Effector memory CD8-positive, alpha-beta T cell (primary cell): ENCODE results near the gene EDIL3.

ENCODE experiments used
- ATAC-seq: fragments of 150-1000 bp; cut with Tn5 transposase; replicated peaks from 2 replicates; pipeline ENCODE4 v1.10.0; 2021; ENCODE audit warnings: mild to moderate bottlenecking, moderate library complexity
- DNase-seq, 3 experiments: peaks; one replicate each; pipeline ENCODE4 v3.0.0; 2021
- H3K27ac Mint-ChIP-seq, 2 donors: one replicate each; pipeline ENCODE4 v1.8.0; 2022; ENCODE audit warnings: mild to moderate bottlenecking in 2 of 2, mixed read lengths in 2 of 2, moderate library complexity in 2 of 2
- H3K27me3 Mint-ChIP-seq, 2 donors: one replicate each; pipeline ENCODE4 v1.8.0; 2022; ENCODE audit warnings: mixed read lengths in 2 of 2
- H3K36me3 Mint-ChIP-seq: one replicate; pipeline ENCODE4 v1.8.0; 2022; ENCODE audit warnings: mild to moderate bottlenecking, moderate library complexity, mixed read lengths; ENCODE audit not compliant: insufficient read depth
- H3K4me1 Mint-ChIP-seq, 2 donors: one replicate each; pipeline ENCODE4 v1.8.0; 2022; ENCODE audit warnings: low read depth in 2 of 2, mixed read lengths in 2 of 2
- H3K4me3 Mint-ChIP-seq, 2 donors: one replicate each; pipeline ENCODE4 v1.8.0; 2022; ENCODE audit warnings: mild to moderate bottlenecking in 2 of 2, mixed read lengths in 2 of 2, moderate library complexity in 2 of 2
- H3K9me3 Mint-ChIP-seq, 2 donors: one replicate each; pipeline ENCODE4 v1.8.0; 2022; ENCODE audit warnings: mixed read lengths in 2 of 2

EDIL3 gene

DNA sequence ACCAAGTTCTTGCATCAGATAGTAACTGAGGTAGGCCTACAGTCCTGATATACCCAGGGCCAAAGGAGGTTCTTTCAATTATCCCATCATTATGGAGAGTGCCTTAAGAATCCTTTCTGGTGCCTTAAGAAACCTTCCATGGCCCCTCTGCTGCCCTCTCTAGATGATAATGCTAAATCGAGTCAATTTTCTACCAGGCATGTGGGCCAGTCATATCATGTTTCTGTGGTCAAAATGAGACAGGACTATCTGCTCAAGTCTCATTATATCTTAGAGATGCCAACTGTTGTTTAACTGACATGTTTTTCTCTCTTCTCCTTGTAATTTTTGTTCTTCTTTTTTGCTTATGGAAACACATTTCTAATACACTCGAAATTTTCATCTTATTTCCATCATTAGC is 127.6 kb downstream of the EDIL3 start:
- H3K27me3 Mint-ChIP-seq, result no peaks in the 10 kb centered on the region
- ATAC-seq (no peak), DNase-seq (no peak)
- H3K36me3 Mint-ChIP-seq, result no peaks in the 10 kb centered on the region
- H3K27ac Mint-ChIP-seq, result no peak overlapping the region
- H3K4me3 Mint-ChIP-seq, result no peak overlapping the region
- H3K9me3 Mint-ChIP-seq, result peaks cover 11 to 15% of the 10 kb centered on the region in 2 donors
- no peaks in the 10 kb centered on the region for H3K4me1 Mint-ChIP-seq

DNA sequence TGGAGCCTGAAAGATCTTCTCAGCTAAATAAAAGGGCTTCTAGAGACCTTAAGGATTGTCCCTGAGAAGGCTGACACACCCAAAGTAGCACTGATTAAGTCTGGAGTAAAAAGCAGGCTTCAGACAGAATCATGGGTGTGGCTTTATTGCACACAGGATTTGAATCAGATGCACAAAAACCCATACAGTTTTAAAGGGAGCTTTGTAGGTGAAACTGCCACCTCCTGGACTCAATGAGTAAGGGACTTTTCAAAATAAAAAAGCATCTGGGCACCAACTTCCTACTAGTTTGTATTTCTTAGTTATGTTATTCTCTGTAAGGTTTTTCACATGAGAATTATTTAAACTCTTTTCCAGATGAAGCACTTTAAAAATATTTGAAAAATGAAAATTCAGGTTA is 129.4 kb downstream of the EDIL3 start:
- no peak for DNase-seq
- peaks cover 11 to 15% of the 10 kb centered on the region in 2 donors for H3K9me3 Mint-ChIP-seq
- H3K36me3 Mint-ChIP-seq, result no peaks in the 10 kb centered on the region
- H3K4me1 Mint-ChIP-seq, result no peaks in the 10 kb centered on the region
- ATAC-seq, result no peak
- no peaks in the 10 kb centered on the region for H3K27me3 Mint-ChIP-seq
- H3K27ac Mint-ChIP-seq, result no peak overlapping the region
- no peak overlapping the region for H3K4me3 Mint-ChIP-seq

DNA sequence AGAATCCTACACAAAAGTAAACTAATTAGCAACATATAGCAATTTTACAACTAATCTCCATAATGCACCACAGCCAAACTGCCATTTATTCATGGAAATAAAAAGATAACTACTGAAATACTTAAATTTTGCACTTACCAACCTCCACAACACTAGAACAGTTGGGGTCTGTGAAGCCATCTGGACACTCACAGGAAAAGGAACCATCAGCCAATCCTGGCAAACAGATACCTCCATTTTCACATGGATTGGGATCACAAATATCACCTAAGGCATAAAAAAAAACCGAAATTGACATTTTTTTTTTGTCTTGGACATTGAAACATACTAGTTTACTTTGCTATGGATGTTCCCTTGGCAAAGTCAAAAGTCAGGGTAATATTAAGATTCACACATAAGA is 130.7 kb downstream of the EDIL3 start:
- Mint-ChIP-seq H3K9me3 (peaks cover 8 to 15% of the 10 kb centered on the region in 2 donors), H3K27me3 (no peaks in the 10 kb centered on the region), H3K27ac (no peak overlapping the region), H3K4me3 (no peak overlapping the region), H3K4me1 (no peaks in the 10 kb centered on the region), H3K36me3 (no peaks in the 10 kb centered on the region)
- ATAC-seq (no peak), DNase-seq (no peak)

DNA sequence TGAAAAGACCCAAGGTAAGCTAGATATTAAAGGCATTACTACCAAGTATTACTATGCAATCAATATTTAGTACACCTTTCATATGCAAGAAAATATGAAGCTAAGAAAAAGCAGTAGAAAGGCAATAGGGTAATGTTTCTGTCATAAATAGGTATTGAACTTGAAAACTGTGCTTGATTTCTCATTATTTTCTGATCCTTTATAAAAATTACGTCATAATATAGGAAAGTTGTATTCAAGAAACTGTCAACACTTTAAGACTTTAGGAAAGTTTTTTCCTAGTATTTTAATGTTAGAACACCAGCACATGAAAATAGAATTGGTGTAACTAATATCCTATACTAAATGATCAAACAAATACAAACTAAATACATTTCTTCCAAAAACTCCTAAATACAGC is 133.2 kb downstream of the EDIL3 start:
- Mint-ChIP-seq H3K9me3 (peaks cover 8 to 11% of the 10 kb centered on the region in 2 donors), H3K27ac (no peak overlapping the region), H3K36me3 (no peaks in the 10 kb centered on the region), H3K4me1 (no peaks in the 10 kb centered on the region), H3K4me3 (no peak overlapping the region), H3K27me3 (no peaks in the 10 kb centered on the region)
- DNase-seq, result no peak
- ATAC-seq, result no peak

DNA sequence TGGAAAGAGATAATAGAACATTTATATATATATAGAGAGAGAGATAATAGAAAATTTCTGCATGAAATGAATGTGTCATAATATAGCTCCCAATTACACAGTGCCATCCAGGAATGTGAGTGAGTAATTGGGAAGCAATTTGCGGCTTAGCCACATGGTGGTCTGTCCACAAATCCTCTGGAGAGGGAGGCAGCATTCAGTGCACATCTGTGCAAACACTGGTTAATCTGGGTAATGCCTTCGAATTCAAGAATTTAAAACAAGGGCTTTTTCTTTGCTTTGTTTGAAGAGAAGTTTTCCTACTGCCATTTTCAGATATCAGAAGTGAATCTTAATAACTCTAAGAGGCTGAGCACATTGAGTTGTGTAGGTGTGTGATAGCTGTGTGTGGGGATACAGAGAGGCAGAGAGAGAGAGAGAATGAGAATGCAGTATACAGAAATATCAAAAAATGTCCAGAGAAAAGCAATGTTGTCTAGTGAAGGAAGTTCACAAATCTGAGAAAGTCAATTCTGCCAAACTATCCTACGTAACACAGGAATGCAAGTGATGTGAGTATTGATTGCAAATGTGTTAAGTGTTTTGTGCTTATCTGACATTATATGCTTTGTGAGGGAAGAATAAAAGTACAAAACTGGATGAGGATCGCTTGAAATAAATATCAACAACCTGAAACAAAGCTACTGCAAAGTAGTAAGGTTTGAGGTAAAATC is 134.6 kb downstream of the EDIL3 start:
- DNase-seq (no peak), ATAC-seq (no peak)

DNA sequence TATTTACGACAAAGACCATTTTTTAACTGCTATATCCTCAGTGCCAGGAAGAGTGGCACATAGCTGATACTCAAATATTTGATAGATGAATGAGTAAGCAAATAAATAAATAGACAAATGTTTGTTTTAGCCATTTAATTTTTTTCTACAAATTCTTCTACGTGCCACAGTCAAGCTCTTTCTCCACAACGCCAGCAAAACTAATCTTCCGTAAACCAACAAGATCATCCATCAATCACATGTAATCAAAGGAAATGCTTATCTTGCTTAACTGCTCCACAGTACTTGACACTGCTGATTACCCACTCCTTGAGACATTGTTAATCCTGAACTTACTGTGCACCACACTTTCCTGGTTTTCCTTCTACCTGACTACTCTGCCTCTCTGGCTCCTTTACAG is 136.7 kb downstream of the EDIL3 start:
- no peak for DNase-seq
- Mint-ChIP-seq H3K27me3 (no peaks in the 10 kb centered on the region), H3K4me1 (no peaks in the 10 kb centered on the region), H3K27ac (no peak overlapping the region), H3K4me3 (no peak overlapping the region), H3K9me3 (peaks cover 5 to 8% of the 10 kb centered on the region in 2 donors), H3K36me3 (no peaks in the 10 kb centered on the region)
- ATAC-seq, result no peak

More for the DNA sequence above, 134.6 kb downstream of the EDIL3 start:
- Mint-ChIP-seq H3K9me3 (peaks cover 8 to 11% of the 10 kb centered on the region in 2 donors), H3K36me3 (no peaks in the 10 kb centered on the region), H3K27ac (no peak overlapping the region), H3K4me1 (no peaks in the 10 kb centered on the region), H3K27me3 (no peaks in the 10 kb centered on the region), H3K4me3 (no peak overlapping the region)

DNA sequence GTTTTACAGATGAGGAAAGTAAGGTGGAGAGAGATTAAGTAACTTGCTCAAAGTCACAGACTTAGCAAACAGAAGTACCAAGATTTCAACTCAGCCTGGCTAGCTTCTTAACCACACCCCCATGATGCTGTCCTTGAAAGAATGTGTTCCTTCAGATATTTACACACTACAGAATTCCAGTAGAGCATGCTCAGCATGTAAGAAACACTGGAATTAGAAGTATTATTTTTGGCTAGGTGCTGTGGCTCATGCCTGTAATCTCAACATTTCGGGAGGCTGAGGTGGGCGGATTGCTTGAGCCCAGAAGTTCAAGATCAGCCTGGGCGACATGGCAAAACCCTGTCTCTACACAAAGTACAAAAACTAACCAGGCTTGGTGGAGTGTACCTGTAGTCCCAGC is 142.4 kb downstream of the EDIL3 start:
- DNase-seq (no peak), ATAC-seq (no peak)
- Mint-ChIP-seq H3K27me3 (no peaks in the 10 kb centered on the region), H3K4me1 (no peaks in the 10 kb centered on the region), H3K4me3 (no peak overlapping the region), H3K36me3 (no peaks in the 10 kb centered on the region), H3K27ac (no peak overlapping the region), H3K9me3 (peaks cover 3 to 6% of the 10 kb centered on the region in 2 donors)

DNA sequence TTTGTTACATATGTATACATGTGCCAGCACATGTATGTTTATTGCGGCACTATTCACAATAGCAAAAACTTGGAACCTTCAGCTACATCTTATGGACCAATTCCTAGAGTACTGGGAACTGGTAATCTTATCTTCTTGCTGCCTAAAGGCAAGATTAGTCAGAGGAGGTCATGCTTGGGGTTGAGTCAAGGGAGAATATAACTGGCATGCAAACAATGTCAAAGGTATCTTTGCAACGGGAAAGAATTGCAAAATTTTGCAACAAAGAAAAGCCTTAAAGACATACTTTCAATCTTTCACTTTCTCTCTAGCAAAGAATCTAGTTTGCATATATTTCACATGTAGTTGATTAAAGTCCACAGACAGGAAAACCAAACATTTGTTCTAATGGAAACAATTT is 145.2 kb downstream of the EDIL3 start:
- no peaks in the 10 kb centered on the region for H3K27me3 Mint-ChIP-seq
- H3K4me1 Mint-ChIP-seq, result no peaks in the 10 kb centered on the region
- no peaks in the 10 kb centered on the region for H3K36me3 Mint-ChIP-seq
- H3K27ac Mint-ChIP-seq, result no peak overlapping the region
- H3K4me3 Mint-ChIP-seq, result no peak overlapping the region
- peaks cover 5 to 6% of the 10 kb centered on the region in 2 donors for H3K9me3 Mint-ChIP-seq
- ATAC-seq (no peak), DNase-seq (no peak)

DNA sequence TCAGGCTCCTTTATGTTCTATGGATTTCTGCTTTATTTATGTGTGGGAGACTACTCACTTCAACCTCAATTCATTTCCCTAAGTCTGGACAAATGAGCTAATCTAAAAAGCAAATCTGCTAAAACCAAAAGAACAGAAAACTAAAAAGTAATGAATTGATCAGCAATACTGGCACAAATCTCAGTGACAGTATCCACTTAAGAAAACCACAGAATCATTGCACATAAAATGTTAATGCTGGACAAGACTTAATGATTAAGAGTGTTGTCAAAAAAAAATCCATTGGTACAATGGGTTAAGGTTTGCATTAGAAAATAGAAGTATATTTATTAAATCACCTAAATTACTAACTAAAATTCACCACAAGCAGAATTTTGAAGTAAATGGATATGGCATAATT is 147.6 kb downstream of the EDIL3 start:
- Mint-ChIP-seq H3K27me3 (no peaks in the 10 kb centered on the region), H3K4me1 (no peaks in the 10 kb centered on the region), H3K4me3 (no peak overlapping the region), H3K9me3 (peaks cover 6 to 11% of the 10 kb centered on the region in 2 donors), H3K36me3 (no peaks in the 10 kb centered on the region), H3K27ac (no peak overlapping the region)
- ATAC-seq (no peak), DNase-seq (no peak)

DNA sequence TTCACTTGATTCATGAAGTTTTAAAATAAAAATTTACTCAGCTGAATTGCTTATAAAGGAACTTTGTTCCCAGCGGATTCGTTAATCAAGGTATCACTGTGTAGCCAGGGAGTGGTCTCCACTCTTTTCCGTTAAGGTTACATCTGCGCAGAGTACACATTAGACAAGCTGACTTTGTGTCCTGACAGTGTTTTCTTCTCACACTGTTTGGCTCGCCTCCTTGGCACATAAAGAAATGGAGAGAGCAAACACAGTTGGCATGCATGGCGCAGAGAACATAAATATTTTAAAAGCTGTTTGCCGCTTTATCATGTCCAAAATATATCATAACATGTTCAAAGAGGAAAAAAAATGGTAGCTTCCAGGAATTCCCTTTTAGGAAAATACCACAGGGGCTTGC is 153.2 kb downstream of the EDIL3 start:
- H3K4me3 Mint-ChIP-seq, result no peak overlapping the region
- peaks cover 0 to 13% of the 10 kb centered on the region in 2 donors for H3K9me3 Mint-ChIP-seq
- H3K27me3 Mint-ChIP-seq, result no peaks in the 10 kb centered on the region
- DNase-seq, result no peak
- no peak overlapping the region for H3K27ac Mint-ChIP-seq
- H3K4me1 Mint-ChIP-seq, result no peaks in the 10 kb centered on the region
- ATAC-seq, result no peak
- H3K36me3 Mint-ChIP-seq, result no peaks in the 10 kb centered on the region

DNA sequence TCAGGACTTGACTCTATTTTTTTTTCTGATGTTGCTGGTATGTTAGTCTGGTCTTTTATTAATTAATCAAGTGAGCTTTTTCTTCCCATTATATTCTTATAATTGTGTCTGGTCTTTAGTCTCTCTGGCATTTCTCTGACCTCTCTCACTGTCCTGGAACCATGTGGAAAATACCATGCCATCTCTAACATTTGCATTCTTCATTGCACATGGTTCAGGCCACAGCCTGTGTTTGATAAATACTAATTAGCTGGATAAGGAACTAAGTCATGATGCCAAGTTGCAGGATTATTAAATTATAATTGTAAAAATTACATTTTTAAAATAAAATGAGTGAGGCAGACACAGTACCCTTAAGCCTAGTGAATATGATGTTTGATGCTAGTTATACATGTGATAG is 155.6 kb downstream of the EDIL3 start:
- Mint-ChIP-seq H3K4me3 (no peak overlapping the region), H3K9me3 (peaks cover 0 to 11% of the 10 kb centered on the region in 2 donors), H3K4me1 (no peaks in the 10 kb centered on the region), H3K36me3 (no peaks in the 10 kb centered on the region), H3K27me3 (no peaks in the 10 kb centered on the region), H3K27ac (no peak overlapping the region)
- ATAC-seq (no peak), DNase-seq (no peak)

DNA sequence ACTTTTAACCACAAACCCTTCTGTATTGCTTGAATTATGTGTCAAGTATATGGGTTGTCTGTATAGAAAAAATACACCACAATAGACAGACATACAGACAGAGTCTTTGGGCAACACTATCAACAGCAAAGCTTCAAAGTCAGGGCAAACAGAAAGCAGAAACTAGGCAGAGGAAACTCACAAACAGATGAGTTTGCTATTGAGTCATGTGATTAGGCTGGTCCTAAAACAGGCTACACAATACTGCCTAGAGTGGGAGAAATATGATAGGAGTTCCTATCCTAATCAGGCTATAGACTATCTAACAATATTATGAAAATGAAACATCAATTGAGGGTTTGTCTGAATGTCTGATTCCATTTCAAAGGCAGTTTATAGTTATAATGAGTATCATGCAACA is 156.4 kb downstream of the EDIL3 start:
- H3K27ac Mint-ChIP-seq, result no peak overlapping the region
- ATAC-seq, result no peak
- H3K4me3 Mint-ChIP-seq, result no peak overlapping the region
- no peak for DNase-seq
- H3K9me3 Mint-ChIP-seq, result peaks cover 0 to 8% of the 10 kb centered on the region in 2 donors
- no peaks in the 10 kb centered on the region for H3K4me1 Mint-ChIP-seq
- H3K36me3 Mint-ChIP-seq, result no peaks in the 10 kb centered on the region
- no peaks in the 10 kb centered on the region for H3K27me3 Mint-ChIP-seq

DNA sequence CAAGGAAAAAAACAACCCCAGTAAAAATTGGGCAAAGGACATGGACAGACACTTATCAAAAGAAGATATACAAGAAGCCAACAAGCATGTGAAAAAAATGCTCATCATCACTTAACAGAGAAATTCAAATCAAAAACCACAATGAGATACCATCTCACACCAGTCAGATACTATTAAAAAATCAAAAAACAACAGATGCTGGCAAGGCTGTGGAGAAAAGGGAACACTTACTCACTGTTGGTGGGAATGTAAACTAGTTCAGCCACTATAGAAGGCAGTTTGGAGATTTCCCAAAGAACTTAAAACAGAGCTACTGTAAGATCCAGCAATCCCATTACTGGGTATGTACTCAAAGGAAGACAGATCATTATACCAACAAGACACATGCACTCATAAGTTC is 157.4 kb downstream of the EDIL3 start:
- H3K4me3 Mint-ChIP-seq, result no peak overlapping the region
- DNase-seq (no peak), ATAC-seq (no peak)
- peaks cover 0 to 6% of the 10 kb centered on the region in 2 donors for H3K9me3 Mint-ChIP-seq
- H3K36me3 Mint-ChIP-seq, result no peaks in the 10 kb centered on the region
- no peaks in the 10 kb centered on the region for H3K4me1 Mint-ChIP-seq
- H3K27ac Mint-ChIP-seq, result no peak overlapping the region
- no peaks in the 10 kb centered on the region for H3K27me3 Mint-ChIP-seq

DNA sequence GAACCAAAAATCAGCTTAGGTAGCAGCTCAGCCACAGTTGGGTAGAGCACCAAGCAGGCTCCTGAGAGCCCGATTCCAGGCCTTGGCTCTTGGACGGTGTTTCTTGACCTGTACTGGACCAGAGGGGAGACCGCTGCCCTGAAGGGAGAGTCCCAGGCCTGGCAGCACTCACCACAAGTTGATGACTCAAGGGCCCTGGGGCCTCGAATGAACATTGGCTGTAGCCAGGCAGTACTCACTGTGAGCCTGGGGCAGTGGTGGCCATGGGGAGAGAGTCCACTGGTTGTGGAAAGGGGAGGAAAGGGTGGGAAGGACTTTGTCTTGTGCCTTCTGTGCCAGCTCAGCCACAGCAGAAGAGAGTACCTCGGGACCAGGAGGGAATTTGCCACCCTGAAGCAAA is 166.1 kb downstream of the EDIL3 start:
- ATAC-seq (no peak), DNase-seq (no peak)
- no peak overlapping the region for H3K27ac Mint-ChIP-seq
- H3K36me3 Mint-ChIP-seq, result no peaks in the 10 kb centered on the region
- no peaks in the 10 kb centered on the region for H3K4me1 Mint-ChIP-seq
- peaks cover 8 to 12% of the 10 kb centered on the region in 2 donors for H3K9me3 Mint-ChIP-seq
- H3K27me3 Mint-ChIP-seq, result no peaks in the 10 kb centered on the region
- no peak overlapping the region for H3K4me3 Mint-ChIP-seq
